DND-41 (cell line): ENCODE results near the gene DLST.

Experiments
- ATAC-seq: fragments of 200-7000 bp; cut with Tn5 transposase; 3 replicates; pipeline ENCODE4 v1.9.1; 2021; ENCODE audit warnings: low read depth; ENCODE audit not compliant: insufficient read depth
- DNase-seq: peaks from one replicate; pipeline ENCODE4 v3.0.0-alpha.2; 2020
- H2AFZ ChIP-seq: 2 replicates; pipeline ENCODE4 v1.6.0; 2012; ENCODE audit warnings: low read depth, low read length
- H3K27ac ChIP-seq: 2 replicates; pipeline ENCODE4 v1.5.1; 2012; ENCODE audit warnings: low read length, inconsistent platforms
- H3K27me3 ChIP-seq: fragments of 200-600 bp; sonication (generic); 2 replicates; pipeline ENCODE4 v1.6.0; 2012; ENCODE audit warnings: low read length, mild to moderate bottlenecking, inconsistent platforms; ENCODE audit not compliant: insufficient read depth, poor library complexity
- H3K36me3 ChIP-seq: 2 replicates; pipeline ENCODE4 v1.5.1; 2012; ENCODE audit warnings: low read length, inconsistent platforms; ENCODE audit not compliant: insufficient read depth
- H3K4me1 ChIP-seq: 2 replicates; pipeline ENCODE4 v1.5.1; 2012; ENCODE audit warnings: mild to moderate bottlenecking, low read length; ENCODE audit not compliant: insufficient read depth
- H3K4me2 ChIP-seq: 2 replicates; pipeline ENCODE4 v1.6.0; 2012; ENCODE audit warnings: mild to moderate bottlenecking, moderate library complexity, low read length, inconsistent platforms; ENCODE audit not compliant: insufficient read depth
- H3K4me3 ChIP-seq, 2 experiments: fragments of 200-600 bp in 1 of 2; shearing (Covaris generic) in 1 of 2; 2 replicates each; pipeline ENCODE4 v1.5.1; 2012 to 2016; ENCODE audit warnings: inconsistent platforms in 2 of 2, low read length in 2 of 2, mild to moderate bottlenecking in 2 of 2, low read depth in 1 of 2, moderate library complexity in 1 of 2
- H3K79me2 ChIP-seq: 2 replicates; pipeline ENCODE4 v1.6.0; 2012; ENCODE audit warnings: low read length, inconsistent platforms; ENCODE audit not compliant: insufficient read depth
- H3K9ac ChIP-seq: 2 replicates; pipeline ENCODE4 v1.6.0; 2012; ENCODE audit warnings: low read depth, mild to moderate bottlenecking, inconsistent platforms, low read length, moderate library complexity
- H3K9me3 ChIP-seq: 2 replicates; pipeline ENCODE4 v1.5.1; 2012; ENCODE audit warnings: low read length, moderate library complexity, mild to moderate bottlenecking, inconsistent platforms; ENCODE audit not compliant: insufficient read depth, severe bottlenecking
- H4K20me1 ChIP-seq: 2 replicates; pipeline ENCODE4 v1.6.0; 2012; ENCODE audit warnings: low read length; ENCODE audit not compliant: insufficient read depth
- CTCF ChIP-seq: IDR thresholded peaks from 2 replicates; pipeline ENCODE4 v1.5.1; 2012; ENCODE audit warnings: borderline replicate concordance, low read length, moderate library complexity, mild to moderate bottlenecking; ENCODE audit not compliant: poor library complexity, severe bottlenecking; ENCODE audit errors: extremely low read depth
- EZH2 ChIP-seq: IDR thresholded peaks from 3 replicates; pipeline ENCODE4 v1.6.1; 2012; ENCODE audit warnings: borderline replicate concordance, low read depth, mild to moderate bottlenecking, moderate library complexity, low read length, inconsistent platforms; ENCODE audit not compliant: severe bottlenecking

Gene DLST

GRCh38 chr14:74881431-74882102 lies at the start of gene DLST:
Gene DLST (plus strand): TSS chr14:74881916. CDS start chr14:74881954, 38 bp downstream.
- peak; percentile 93 for ATAC-seq
- Histone ChIP-seq H3K27me3 (no peaks in the 10 kb centered on the region), H3K9ac (peak within 1 kb of the TSS; percentile 93), H4K20me1 (peaks cover 39% of the 10 kb centered on the region; the same call in 1 of the 2 replicates), H3K9me3 (no peaks in the 10 kb centered on the region), H3K27ac (peak within 1 kb of the TSS; percentile 96), H3K4me2 (peak within 1 kb of the TSS; percentile 89), H3K36me3 (peaks cover 23% of the 10 kb centered on the region), H3K4me1 (peaks cover 44% of the 10 kb centered on the region), H3K79me2 (peaks cover 57% of the 10 kb centered on the region), H2AFZ (peak within 1 kb of the TSS; percentile 95), H3K4me3 (peak within 1 kb of the TSS; percentile 79 to 87)
- peak; percentile 89 for DNase-seq
- TF ChIP-seq CTCF: no peak
- no peak for TF ChIP-seq EZH2

GRCh38 chr14:74832849-74833248 lies 48.9 kb upstream of the DLST start:
- Histone ChIP-seq H3K4me2 (no peak overlapping the region), H2AFZ (no peak overlapping the region), H3K9me3 (no peaks in the 10 kb centered on the region), H3K79me2 (no peaks in the 10 kb centered on the region), H4K20me1 (no peaks in the 10 kb centered on the region), H3K36me3 (peaks cover 75% of the 10 kb centered on the region), H3K27me3 (no peaks in the 10 kb centered on the region), H3K4me1 (peaks cover 28% of the 10 kb centered on the region), H3K27ac (no peak overlapping the region), H3K9ac (no peak overlapping the region), H3K4me3 (no peak overlapping the region)
- no peak for TF ChIP-seq EZH2
- no peak for TF ChIP-seq CTCF
- no peak for ATAC-seq
- DNase-seq: no peak

- no peak for DNase-seq
- Histone ChIP-seq H2AFZ (no peak overlapping the region), H3K4me1 (peaks cover 38% of the 10 kb centered on the region), H4K20me1 (no peaks in the 10 kb centered on the region), H3K79me2 (no peaks in the 10 kb centered on the region), H3K4me3 (no peak overlapping the region), H3K9ac (no peak overlapping the region), H3K9me3 (no peaks in the 10 kb centered on the region), H3K4me2 (no peak overlapping the region), H3K36me3 (peaks cover 56% of the 10 kb centered on the region), H3K27ac (no peak overlapping the region), H3K27me3 (no peaks in the 10 kb centered on the region)
- TF ChIP-seq EZH2 (no peak), CTCF (no peak)
- ATAC-seq: no peak
These were observed 46.9 kb upstream of the DLST start for GRCh38 chr14:74834692-74835392.
